Stomach smooth muscle (tissue), 2 donors: ENCODE results near the gene MXRA8.

ENCODE experiments used
- H3K27ac ChIP-seq: one replicate; pipeline ENCODE4 v1.7.0; 2013; ENCODE audit warnings: mild to moderate bottlenecking, low read length, inconsistent platforms
- H3K27me3 ChIP-seq, 2 donors: one replicate each; pipeline ENCODE4 v1.7.0; 2013; ENCODE audit warnings: low read length in 2 of 2; ENCODE audit not compliant: insufficient read depth in 2 of 2, control insufficient read depth in 1 of 2
- H3K36me3 ChIP-seq, 2 donors: one replicate each; pipeline ENCODE4 v1.7.0; 2013; ENCODE audit warnings: low read length in 2 of 2; ENCODE audit not compliant: control insufficient read depth in 2 of 2, insufficient read depth in 2 of 2
- H3K4me1 ChIP-seq: one replicate; pipeline ENCODE4 v1.7.0; 2013; ENCODE audit warnings: low read length; ENCODE audit not compliant: control insufficient read depth, insufficient read depth
- H3K4me3 ChIP-seq, 2 donors: one replicate each; pipeline ENCODE4 v1.7.0; 2013; ENCODE audit warnings: low read length in 2 of 2
- H3K9ac ChIP-seq, 2 donors: one replicate each; pipeline ENCODE4 v1.7.0; 2013; ENCODE audit warnings: low read length in 2 of 2, mild to moderate bottlenecking in 1 of 2
- H3K9me3 ChIP-seq, 2 donors: one replicate each; pipeline ENCODE4 v1.7.0; 2013; ENCODE audit warnings: low read length in 2 of 2; ENCODE audit not compliant: control insufficient read depth in 2 of 2
- donor health status: healthy.
- donor health status: Pancreatic carcinoma.

The MXRA8 gene

GRCh38 chr1:1303736-1304135 is 54.6 kb downstream of the MXRA8 start:
- Histone ChIP-seq H3K4me1 (peaks cover 44% of the 10 kb centered on the region), H3K9me3 (no peaks in the 10 kb centered on the region), H3K36me3 (no peaks in the 10 kb centered on the region), H3K27me3 (no peaks in the 10 kb centered on the region), H3K9ac (no peak overlapping the region), H3K4me3 (peak overlapping the region; percentile 74 to 83), H3K27ac (no peak overlapping the region)

- Histone ChIP-seq H3K4me3 (no peak overlapping the region), H3K9me3 (no peaks in the 10 kb centered on the region), H3K36me3 (no peaks in the 10 kb centered on the region), H3K4me1 (peaks cover 45% of the 10 kb centered on the region), H3K9ac (no peak overlapping the region), H3K27ac (no peak overlapping the region), H3K27me3 (no peaks in the 10 kb centered on the region)
These were observed 55.3 kb downstream of the MXRA8 start for GRCh38 chr1:1302951-1303509.
